H1 (cell line): ENCODE data around the gene SCN3A. TPM values are rescaled to one million over a fixed set of nuclear protein-coding genes. Genes with fewer than 3 reads are reported as not detected.

Source experiments
- BRCA1 ChIP-seq: IDR thresholded peaks from 2 replicates; pipeline ENCODE4 v1.6.1; 2012; ENCODE audit warnings: low read depth, low read length, improper control_type of control experiment
- NANOG ChIP-seq: IDR thresholded peaks from 2 replicates; pipeline ENCODE4 v1.6.1; 2011; ENCODE audit warnings: low read length, low read depth, mild to moderate bottlenecking, inconsistent platforms; ENCODE audit not compliant: insufficient read depth, poor library complexity, severe bottlenecking
- TCF12 ChIP-seq: IDR thresholded peaks from 2 replicates; pipeline ENCODE4 v1.6.1; 2011; ENCODE audit warnings: low read depth, mild to moderate bottlenecking, low read length
- polyA plus RNA-seq, 7 experiments: library from polyadenylated mRNA; depleted of rRNA in 3 of 7; stranded (reverse) in 5 of 7; unstranded in 2 of 7; fragments of >200 nt in 5 of 7; fragments of 200-250 nt in 2 of 7; gene quantifications; 1 replicate in 5 of 7; 2 replicates in 1 of 7; 4 replicates in 1 of 7; pipeline versions ENCODE4 v1.2.1 to v1.2.3, GENCODE V29; 2011 to 2013; ENCODE audit warnings: missing spikeins in 2 of 7, mixed read lengths in 2 of 7
- total RNA-seq: library from RNA; stranded (reverse); fragmentation: NEBNext Ultra II Directional; extraction: Animal tissue kit (Norgen Biotek cat#: 25700); gene quantifications from 2 replicates; pipeline ENCODE4 v1.2.1, GENCODE V29; 2021

The SCN3A gene
- total and polyA plus RNA-seq, 2 of the 8 experiments (the other 6 are each of a cell fraction or from before 2014, with no cell fraction given) = 0.02 TPM; not detected in 1

DNA sequence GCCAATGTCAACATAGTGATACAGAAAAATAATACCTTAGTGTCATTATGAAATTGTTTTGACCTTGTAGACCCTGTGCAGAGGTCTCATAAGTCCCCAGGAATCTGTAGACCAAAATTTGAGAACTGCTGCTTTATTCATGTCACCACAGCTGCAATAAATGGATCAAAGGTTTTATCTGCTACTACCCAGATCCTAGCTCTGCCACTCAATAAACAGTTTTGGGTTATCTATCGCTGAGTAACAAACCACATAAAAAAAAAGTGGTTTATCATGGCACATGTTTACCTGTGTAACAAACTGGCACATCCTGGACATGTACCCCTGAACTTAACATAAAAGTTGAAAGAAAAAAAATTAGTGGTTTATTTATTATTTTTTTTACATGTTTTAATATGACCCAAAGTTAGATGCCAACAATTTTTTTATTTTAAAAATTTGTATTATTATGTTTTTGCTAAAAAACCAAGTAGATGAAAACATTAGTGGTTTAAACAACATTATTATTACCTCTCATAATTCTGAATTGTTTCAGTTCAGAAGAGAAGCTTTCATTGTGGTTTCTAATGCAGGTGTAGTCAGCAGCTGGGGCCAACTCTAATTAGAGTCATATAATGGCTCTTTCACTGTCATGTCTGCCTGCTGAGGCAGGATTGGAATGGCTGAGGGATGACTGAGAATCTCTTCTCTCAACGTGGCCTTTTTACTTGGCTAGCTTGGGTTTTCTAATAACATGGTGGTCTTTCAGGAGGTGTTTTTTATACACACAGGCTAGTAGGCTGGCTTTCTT lies 145.2 kb downstream of the SCN3A start (continued):
- no peak for TF ChIP-seq NANOG
- TF ChIP-seq TCF12 = no peak
- TF ChIP-seq BRCA1 = no peak
- TF ChIP-seq, all 59 proteins: peak for 0
